CD4-positive, alpha-beta T cell (primary cell): ENCODE results near the gene OPCML. TPM values are rescaled to one million over a fixed set of nuclear protein-coding genes. Genes with fewer than 3 reads are reported as not detected.

ENCODE experiments used
- ATAC-seq: fragments of 200-7000 bp; cut with Tn5 transposase; one replicate; pipeline ENCODE4 v1.10.0; 2022; ENCODE audit warnings: mild to moderate bottlenecking; ENCODE audit not compliant: poor library complexity
- CTCF ChIA-PET: fragments of 350-600 bp; sonication (Branson Sonifier 250); formaldehyde crosslinking; loops from one replicate; lab custom pipeline; 2021; ENCODE audit warnings: antibody characterized with exemption, inconsistent platforms; lab: Charles Lee
- POLR2A ChIA-PET: fragments of 350-600 bp; sonication (Branson Sonifier 250); formaldehyde crosslinking; loops from one replicate; lab custom pipeline; 2021; ENCODE audit warnings: antibody characterized with exemption, inconsistent platforms; lab: Charles Lee
- DNase-seq, 14 experiments: peaks; one replicate each; pipeline ENCODE4 v3.0.0-alpha.2; 2013 to 2020; ENCODE audit warnings: mixed read lengths in 2 of 14
- H3K27ac ChIP-seq, 2 donors: one replicate each; pipeline versions ENCODE4 v1.5.1 to v1.7.0; 2013; ENCODE audit warnings: low read length in 2 of 2, low read depth in 1 of 2, mild to moderate bottlenecking in 1 of 2
- H3K27me3 ChIP-seq, 2 experiments: 1 replicate in 1 of 2; 2 replicates in 1 of 2; pipeline versions ENCODE4 v1.6.1 to v1.7.0; 2013; ENCODE audit warnings: low read length in 2 of 2, control low read depth in 1 of 2, mild to moderate bottlenecking in 1 of 2, moderate library complexity in 1 of 2; ENCODE audit not compliant: insufficient read depth in 2 of 2, control insufficient read depth in 1 of 2
- H3K36me3 ChIP-seq: one replicate; pipeline ENCODE4 v1.6.1; 2013; ENCODE audit warnings: low read length, control low read depth; ENCODE audit not compliant: insufficient read depth
- H3K4me1 ChIP-seq: one replicate; pipeline ENCODE4 v1.6.1; 2013; ENCODE audit warnings: low read length, control low read depth; ENCODE audit not compliant: insufficient read depth
- H3K4me3 ChIP-seq: one replicate; pipeline ENCODE4 v1.5.1; 2013; ENCODE audit warnings: mild to moderate bottlenecking, low read length, moderate library complexity
- H3K9me3 ChIP-seq, 2 experiments: 1 replicate in 1 of 2; 2 replicates in 1 of 2; pipeline versions ENCODE4 v1.6.1 to v1.7.0; 2013; ENCODE audit warnings: low read length in 2 of 2, mild to moderate bottlenecking in 2 of 2, control low read depth in 1 of 2, moderate library complexity in 1 of 2; ENCODE audit not compliant: control insufficient read depth in 1 of 2, insufficient read depth in 1 of 2
- H3K27ac Mint-ChIP-seq: one replicate; pipeline ENCODE4 v1.8.0; 2020; ENCODE audit warnings: mixed read lengths
- H3K27me3 Mint-ChIP-seq: one replicate; pipeline ENCODE4 v1.8.0; 2021; ENCODE audit warnings: mixed read lengths
- H3K36me3 Mint-ChIP-seq: one replicate; pipeline ENCODE4 v1.8.0; 2021; ENCODE audit warnings: low read depth, mixed read lengths
- H3K4me1 Mint-ChIP-seq: one replicate; pipeline ENCODE4 v1.8.0; 2021; ENCODE audit warnings: low read depth, mixed read lengths
- H3K4me3 Mint-ChIP-seq: one replicate; pipeline ENCODE4 v1.8.0; 2020; ENCODE audit warnings: mild to moderate bottlenecking, mixed read lengths
- H3K9me3 Mint-ChIP-seq: one replicate; pipeline ENCODE4 v1.8.0; 2020; ENCODE audit warnings: mixed read lengths
- intact Hi-C, 2 experiments: fragments of 100-400 bp; cut with DNase I in 1 of 2; cut with micrococcal nuclease in 1 of 2; formaldehyde crosslinking; loops; one replicate each; pipeline versions ENCODE4 v1.15.1 to v1.9.0; 2023 to 2025; cut with DNase I, micrococcal nuclease
- total RNA-seq, 174 experiments: library from RNA in 2 of 174; stranded (reverse) in 2 of 174; gene quantifications; one replicate each; pipeline ENCODE4 v1.2.3 and lab custom pipeline; 2021 to 2026
- TF ChIP-seq, protein P1 (sequence below): fragments of 200-600 bp; IDR thresholded peaks from one replicate; pipeline ENCODE4 v1.8.0; 2022; ENCODE audit warnings: antibody characterized with exemption, mild to moderate bottlenecking

The OPCML gene
- total RNA-seq, 2 experiments from 2014 or later, result not detected

DNA sequence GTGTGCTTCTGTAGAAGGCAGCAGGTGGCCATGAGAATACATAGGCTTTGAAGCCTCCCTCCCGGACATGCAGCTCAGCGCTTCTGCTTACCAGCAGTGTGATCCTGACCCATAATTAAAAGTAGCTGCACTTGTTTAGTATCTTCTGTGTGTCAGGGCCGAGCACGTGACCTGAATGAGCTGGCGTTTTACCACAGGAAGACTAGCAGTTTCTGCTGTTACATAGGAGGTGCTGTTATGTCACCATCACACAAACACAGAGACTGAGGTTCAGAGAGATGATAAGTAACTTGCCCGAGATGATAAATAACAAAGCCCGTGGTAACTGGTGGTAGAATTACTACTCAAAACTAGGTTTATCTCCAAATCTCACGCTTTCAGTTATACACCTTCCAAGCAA lies 329.5 kb downstream of the OPCML start:
- CTCF ChIA-PET, result no interaction called here
- intact Hi-C loops, result no loop called here
- TF ChIP-seq, protein P1, sequence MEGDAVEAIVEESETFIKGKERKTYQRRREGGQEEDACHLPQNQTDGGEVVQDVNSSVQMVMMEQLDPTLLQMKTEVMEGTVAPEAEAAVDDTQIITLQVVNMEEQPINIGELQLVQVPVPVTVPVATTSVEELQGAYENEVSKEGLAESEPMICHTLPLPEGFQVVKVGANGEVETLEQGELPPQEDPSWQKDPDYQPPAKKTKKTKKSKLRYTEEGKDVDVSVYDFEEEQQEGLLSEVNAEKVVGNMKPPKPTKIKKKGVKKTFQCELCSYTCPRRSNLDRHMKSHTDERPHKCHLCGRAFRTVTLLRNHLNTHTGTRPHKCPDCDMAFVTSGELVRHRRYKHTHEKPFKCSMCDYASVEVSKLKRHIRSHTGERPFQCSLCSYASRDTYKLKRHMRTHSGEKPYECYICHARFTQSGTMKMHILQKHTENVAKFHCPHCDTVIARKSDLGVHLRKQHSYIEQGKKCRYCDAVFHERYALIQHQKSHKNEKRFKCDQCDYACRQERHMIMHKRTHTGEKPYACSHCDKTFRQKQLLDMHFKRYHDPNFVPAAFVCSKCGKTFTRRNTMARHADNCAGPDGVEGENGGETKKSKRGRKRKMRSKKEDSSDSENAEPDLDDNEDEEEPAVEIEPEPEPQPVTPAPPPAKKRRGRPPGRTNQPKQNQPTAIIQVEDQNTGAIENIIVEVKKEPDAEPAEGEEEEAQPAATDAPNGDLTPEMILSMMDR, result no peak
- H3K27ac Mint-ChIP-seq, result no peak overlapping the region
- Histone ChIP-seq H3K36me3 (no peaks in the 10 kb centered on the region), H3K27me3 (no peaks in the 10 kb centered on the region), H3K9me3 (peaks cover 0 to 11% of the 10 kb centered on the region in 2 experiments), H3K27ac (no peak overlapping the region), H3K4me3 (no peak overlapping the region), H3K4me1 (no peaks in the 10 kb centered on the region)
- no peaks in the 10 kb centered on the region for H3K9me3 Mint-ChIP-seq
- H3K27me3 Mint-ChIP-seq, result no peaks in the 10 kb centered on the region
- no peaks in the 10 kb centered on the region for H3K4me1 Mint-ChIP-seq
- ATAC-seq (no peak), DNase-seq (no peak)
- POLR2A ChIA-PET, result no interaction called here
- H3K4me3 Mint-ChIP-seq, result no peak overlapping the region
- H3K36me3 Mint-ChIP-seq, result no peaks in the 10 kb centered on the region

DNA sequence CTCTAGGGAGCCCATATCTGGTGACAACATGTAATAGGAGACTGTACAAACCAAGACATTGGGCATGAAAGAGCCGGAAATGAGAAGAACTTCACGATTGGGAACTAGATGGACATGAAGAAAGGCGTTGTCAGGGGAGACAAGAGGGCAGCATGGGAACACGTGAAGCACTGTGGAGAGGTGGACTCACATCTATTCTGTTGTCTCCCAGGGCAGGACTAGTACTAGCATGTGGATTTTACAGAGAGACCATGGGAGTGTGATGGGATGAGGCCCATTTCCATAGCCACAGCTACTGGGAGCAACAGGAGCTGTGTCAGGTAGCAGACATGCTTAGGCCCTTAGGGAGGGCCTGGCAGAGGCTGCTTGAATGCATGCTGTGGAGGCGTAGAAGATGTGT lies 333.9 kb downstream of the OPCML start:
- Histone ChIP-seq H3K4me3 (no peak overlapping the region), H3K9me3 (peaks cover 0 to 5% of the 10 kb centered on the region in 2 experiments), H3K27ac (no peak overlapping the region), H3K4me1 (no peaks in the 10 kb centered on the region), H3K36me3 (no peaks in the 10 kb centered on the region), H3K27me3 (peaks cover 0 to 2% of the 10 kb centered on the region in 2 experiments)
- POLR2A ChIA-PET, result no interaction called here
- Mint-ChIP-seq H3K27ac (no peak overlapping the region), H3K36me3 (no peaks in the 10 kb centered on the region), H3K27me3 (peaks cover 14% of the 10 kb centered on the region), H3K4me3 (no peak overlapping the region), H3K4me1 (no peaks in the 10 kb centered on the region), H3K9me3 (no peaks in the 10 kb centered on the region)
- no peak for ATAC-seq
- CTCF ChIA-PET, result no interaction called here
- intact Hi-C loops, result no loop called here
- DNase-seq, result no peak
- TF ChIP-seq, protein P1, result no peak

DNA sequence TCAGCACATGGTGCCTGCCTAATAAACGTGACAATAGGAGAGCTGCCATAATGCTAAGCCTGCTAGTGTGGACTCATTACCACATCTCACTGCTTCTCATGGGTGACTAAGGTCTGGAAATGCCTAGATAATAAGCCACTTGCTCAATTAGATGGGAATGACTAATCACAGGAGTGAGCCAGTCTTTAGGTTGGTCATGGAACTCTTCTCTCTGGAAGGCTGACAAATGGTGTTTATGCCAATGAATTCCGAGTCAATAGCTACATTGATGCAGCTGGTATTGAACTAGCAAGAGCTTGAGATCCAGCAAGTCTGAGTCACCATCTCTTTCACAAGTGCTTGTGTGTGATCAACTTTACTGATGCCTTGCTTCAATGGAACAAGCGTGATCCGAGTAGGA lies 334.9 kb downstream of the OPCML start:
- Histone ChIP-seq H3K36me3 (no peaks in the 10 kb centered on the region), H3K4me1 (no peaks in the 10 kb centered on the region), H3K27me3 (peaks cover 0 to 2% of the 10 kb centered on the region in 2 experiments), H3K27ac (no peak overlapping the region), H3K4me3 (no peak overlapping the region), H3K9me3 (peaks cover 0 to 5% of the 10 kb centered on the region in 2 experiments)
- CTCF ChIA-PET, result no interaction called here
- peaks cover 16% of the 10 kb centered on the region for H3K27me3 Mint-ChIP-seq
- POLR2A ChIA-PET, result no interaction called here
- H3K27ac Mint-ChIP-seq, result no peak overlapping the region
- no peak for ATAC-seq
- TF ChIP-seq, protein P1, result no peak
- H3K36me3 Mint-ChIP-seq, result no peaks in the 10 kb centered on the region
- H3K9me3 Mint-ChIP-seq, result no peaks in the 10 kb centered on the region
- no peak for DNase-seq
- no peak overlapping the region for H3K4me3 Mint-ChIP-seq
- intact Hi-C loops, result no loop called here
- H3K4me1 Mint-ChIP-seq, result no peaks in the 10 kb centered on the region
